Osteoblast (primary cell): ENCODE data around the gene IGFBP7. TPM values are rescaled to one million over a fixed set of nuclear protein-coding genes. Genes with fewer than 3 reads are reported as not detected.

Source experiments
- DNase-seq: peaks from one replicate; pipeline ENCODE4 v3.0.0; 2011; ENCODE audit warnings: low spot score, mixed read lengths; ENCODE audit not compliant: insufficient read length; ENCODE audit errors: missing footprints
- H2AFZ ChIP-seq: 2 replicates; pipeline ENCODE4 v1.6.0; 2011; ENCODE audit warnings: mild to moderate bottlenecking, low read length
- H3K27ac ChIP-seq: 2 replicates; pipeline ENCODE4 v1.5.1; 2011; ENCODE audit warnings: mild to moderate bottlenecking, low read depth, low read length, moderate library complexity
- H3K27me3 ChIP-seq: 2 replicates; pipeline ENCODE4 v1.6.0; 2012; ENCODE audit warnings: mild to moderate bottlenecking, control low read depth, inconsistent platforms, low read length, moderate library complexity; ENCODE audit not compliant: insufficient read depth
- H3K36me3 ChIP-seq: 2 replicates; pipeline ENCODE4 v1.5.1; 2011; ENCODE audit warnings: mild to moderate bottlenecking, low read length, control low read depth, moderate library complexity; ENCODE audit not compliant: insufficient read depth
- H3K4me1 ChIP-seq: 2 replicates; pipeline ENCODE4 v1.5.1; 2011; ENCODE audit warnings: mild to moderate bottlenecking, low read length, control low read depth, moderate library complexity; ENCODE audit not compliant: insufficient read depth
- H3K4me2 ChIP-seq: 2 replicates; pipeline ENCODE4 v1.6.0; 2011; ENCODE audit warnings: mild to moderate bottlenecking, low read length; ENCODE audit not compliant: insufficient read depth
- H3K4me3 ChIP-seq: fragments of 200-600 bp; sonication (generic); 3 replicates; pipeline ENCODE4 v1.5.1; 2012; ENCODE audit warnings: mild to moderate bottlenecking, low read length, inconsistent platforms; ENCODE audit not compliant: insufficient read depth
- H3K79me2 ChIP-seq: 2 replicates; pipeline ENCODE4 v1.6.0; 2012; ENCODE audit warnings: mild to moderate bottlenecking, low read length, control low read depth, inconsistent platforms; ENCODE audit not compliant: insufficient read depth
- H3K9me3 ChIP-seq: 2 replicates; pipeline ENCODE4 v1.5.1; 2011; ENCODE audit warnings: low read depth, low read length, control low read depth
- H4K20me1 ChIP-seq: 2 replicates; pipeline ENCODE4 v1.6.0; 2012; ENCODE audit warnings: mild to moderate bottlenecking, low read length, control low read depth; ENCODE audit not compliant: insufficient read depth
- CTCF ChIP-seq: IDR thresholded peaks from 2 replicates; pipeline ENCODE4 v1.5.1; 2011; ENCODE audit warnings: mild to moderate bottlenecking, low read depth, low read length, moderate library complexity; ENCODE audit errors: extremely low read depth
- total RNA-seq: library from RNA; depleted of rRNA; stranded (reverse); fragments of >200 nt; gene quantifications from 2 replicates; pipeline ENCODE4 v1.2.3, GENCODE V29; 2012

IGFBP7 gene
- total RNA-seq, 1 donor = 715 TPM

- Histone ChIP-seq H3K79me2 (peaks cover 56% of the 10 kb centered on the region), H3K27ac (peak overlapping the region; percentile 98), H3K4me3 (peak overlapping the region; percentile 90), H3K4me2 (peak overlapping the region; percentile 98), H2AFZ (no peak overlapping the region), H3K9me3 (no peaks in the 10 kb centered on the region), H3K27me3 (no peaks in the 10 kb centered on the region), H4K20me1 (peaks cover 9% of the 10 kb centered on the region), H3K36me3 (peaks cover 27% of the 10 kb centered on the region), H3K4me1 (peaks cover 33% of the 10 kb centered on the region)
- no peak for TF ChIP-seq CTCF
- peak; percentile 62 for DNase-seq
Observed at GRCh38 chr4:57109411-57109846, 756 bp downstream of the IGFBP7 start.

GRCh38 chr4:57106181-57106580 is 4.0 kb downstream of the IGFBP7 start:
- DNase-seq = no peak
- Histone ChIP-seq H3K4me2 (peak overlapping the region; percentile 98), H3K9me3 (no peaks in the 10 kb centered on the region), H3K79me2 (peaks cover 82% of the 10 kb centered on the region), H4K20me1 (peaks cover 9% of the 10 kb centered on the region), H3K27me3 (no peaks in the 10 kb centered on the region), H3K27ac (no peak overlapping the region), H3K4me3 (no peak overlapping the region), H3K36me3 (peaks cover 31% of the 10 kb centered on the region), H3K4me1 (peaks cover 61% of the 10 kb centered on the region), H2AFZ (no peak overlapping the region)
- no peak for TF ChIP-seq CTCF

- H3K9me3 ChIP-seq = no peaks in the 10 kb centered on the region
- peaks cover 68% of the 10 kb centered on the region for H3K4me1 ChIP-seq
- no peak for TF ChIP-seq CTCF
- peak overlapping the region; percentile 83 for H3K27ac ChIP-seq
- no peaks in the 10 kb centered on the region for H3K27me3 ChIP-seq
- peaks cover 40% of the 10 kb centered on the region for H3K36me3 ChIP-seq
- peaks cover 93% of the 10 kb centered on the region for H3K79me2 ChIP-seq
- peak; percentile 30 for DNase-seq
- H3K4me3 ChIP-seq = no peak overlapping the region
- H4K20me1 ChIP-seq = peaks cover 9% of the 10 kb centered on the region
- peak overlapping the region; percentile 30 for H3K4me2 ChIP-seq
- no peak overlapping the region for H2AFZ ChIP-seq
Observed at GRCh38 chr4:57104706-57105560, 5.3 kb downstream of the IGFBP7 start.

- H3K9me3 ChIP-seq = no peaks in the 10 kb centered on the region
- H3K4me3 ChIP-seq = peak overlapping the region; percentile 5
- no peak for TF ChIP-seq CTCF
- H3K4me2 ChIP-seq = peak overlapping the region; percentile 58
- peaks cover 9% of the 10 kb centered on the region for H4K20me1 ChIP-seq
- peak; percentile 73 for DNase-seq
- H3K27me3 ChIP-seq = no peaks in the 10 kb centered on the region
- H2AFZ ChIP-seq = no peak overlapping the region
- peaks cover 92% of the 10 kb centered on the region for H3K79me2 ChIP-seq
- H3K4me1 ChIP-seq = peaks cover 87% of the 10 kb centered on the region
- H3K27ac ChIP-seq = peak overlapping the region; percentile 83
- peaks cover 44% of the 10 kb centered on the region for H3K36me3 ChIP-seq
Observed at GRCh38 chr4:57103051-57103450, 7.1 kb downstream of the IGFBP7 start.
